ENCODE measurements around the gene TSPAN32.

DNA sequence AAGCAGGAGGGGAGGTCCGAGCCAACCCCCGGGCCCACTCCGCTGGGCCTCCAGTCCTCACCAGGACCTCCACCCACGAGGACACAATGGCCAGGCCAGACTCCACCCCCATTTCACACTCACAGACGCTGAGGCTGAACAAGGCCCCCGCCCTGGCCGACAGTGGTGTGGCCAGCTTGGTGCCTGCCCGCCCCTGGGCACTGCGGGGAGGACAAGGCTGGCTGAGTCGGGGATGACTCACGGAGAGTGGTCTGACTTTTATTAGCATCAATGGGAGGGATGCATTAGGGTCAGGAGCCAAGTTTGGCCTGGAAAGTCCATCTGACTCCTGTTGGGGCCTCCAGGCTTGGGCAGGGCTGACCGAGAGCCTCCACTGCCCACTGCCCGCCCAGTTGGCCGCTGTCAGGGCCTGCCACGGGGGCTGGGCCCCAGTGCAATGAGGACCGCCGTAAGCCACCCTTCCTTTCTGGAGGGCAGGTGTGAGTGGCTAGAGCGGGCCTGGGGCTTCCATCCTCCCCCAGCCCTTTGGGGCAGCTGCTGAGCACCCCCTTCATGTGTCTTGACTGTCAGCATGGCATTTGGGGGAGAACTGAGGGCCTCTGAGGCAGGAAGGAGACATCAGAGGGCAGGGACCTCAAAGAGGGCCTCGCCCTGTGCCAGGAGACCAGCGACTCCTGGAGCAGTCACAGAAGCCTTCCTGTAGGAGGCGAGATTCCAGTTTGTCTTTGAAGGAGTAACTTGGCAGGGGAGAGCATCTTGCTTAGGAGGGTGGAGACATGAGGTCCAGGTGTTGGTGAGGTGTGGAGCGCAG lies 10.6 kb downstream of the TSPAN32 start:
- TF ChIP-seq CTCF (optimal IDR thresholded peaks at IDR 0.05 in 1 of 3, IDR thresholded peaks at IDR 0.05 in 1 of 3, conservative IDR thresholded peaks at IDR 0.05 in 1 of 3; ENCODE audit: extremely low read depth in 1 of 3, insufficient read depth in 2 of 3, low read length in 3 of 3) (peak in 1 of 3 experiments; percentile 13), EZH2 (IDR thresholded peaks at IDR 0.05; ENCODE audit: low read length) (no peak)

Data from keratinocyte (primary cell).